Activated CD8-positive, alpha-beta memory T cell treated with anti-CD3 and anti-CD28 coated beads, Interleukin-2, amount 50 U/mL, for 48 hours (primary cell): ENCODE measurements around the gene MSTO1.
"Not testable (repeated sequence)": the region's sequence is repeated elsewhere in the genome, so short reads cannot be mapped to it uniquely, and the experiment has no call there.

Experiments used
- DNase-seq: peaks from one replicate; pipeline ENCODE4 v3.0.0-alpha.2; 2020

MSTO1 gene

DNA sequence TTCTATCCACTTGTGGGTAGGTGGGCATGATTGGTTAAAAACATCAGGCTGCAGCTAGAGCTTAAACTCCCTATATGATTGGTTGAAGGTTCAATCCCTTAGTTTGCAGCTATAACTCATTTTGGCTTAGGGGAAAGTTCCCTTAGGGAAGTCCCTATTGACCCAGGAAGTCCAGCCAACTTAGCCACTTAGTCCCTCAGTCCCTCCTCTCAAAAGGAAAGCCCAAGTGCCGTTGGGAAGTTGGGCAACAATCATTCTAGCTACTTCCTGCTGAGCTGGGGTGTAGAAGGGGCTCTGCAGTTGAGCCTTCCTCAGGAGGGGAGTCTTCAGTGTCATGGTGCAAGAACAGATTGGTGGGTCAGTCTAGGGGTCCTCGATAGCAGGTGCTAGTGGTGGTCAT, 12.2 kb downstream of the MSTO1 start:
- DNase-seq = no peak

DNA sequence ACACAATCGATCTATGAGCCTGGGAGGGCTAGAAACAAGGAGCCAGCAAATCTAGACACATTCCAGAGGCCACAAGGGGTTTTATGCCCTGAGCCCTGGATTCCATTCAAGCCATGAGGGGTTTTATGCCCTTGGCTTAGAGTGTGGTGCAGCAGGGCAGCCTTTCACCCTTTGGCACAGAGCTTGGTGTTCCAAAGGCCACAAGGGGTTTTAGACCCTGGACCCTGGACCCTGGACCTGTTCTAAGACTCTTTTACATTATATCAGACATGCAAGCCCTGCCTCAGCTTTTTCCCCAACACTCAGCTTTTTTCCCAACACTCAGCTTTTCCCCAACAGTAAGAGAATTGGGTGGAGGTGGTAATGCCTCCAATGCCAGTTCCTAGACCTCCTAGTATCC, 13.3 kb downstream of the MSTO1 start:
- DNase-seq = no peak

GRCh38 chr1:155626428-155626827, 16.4 kb downstream of the MSTO1 start:
- DNase-seq = not testable (repeated sequence)

DNA sequence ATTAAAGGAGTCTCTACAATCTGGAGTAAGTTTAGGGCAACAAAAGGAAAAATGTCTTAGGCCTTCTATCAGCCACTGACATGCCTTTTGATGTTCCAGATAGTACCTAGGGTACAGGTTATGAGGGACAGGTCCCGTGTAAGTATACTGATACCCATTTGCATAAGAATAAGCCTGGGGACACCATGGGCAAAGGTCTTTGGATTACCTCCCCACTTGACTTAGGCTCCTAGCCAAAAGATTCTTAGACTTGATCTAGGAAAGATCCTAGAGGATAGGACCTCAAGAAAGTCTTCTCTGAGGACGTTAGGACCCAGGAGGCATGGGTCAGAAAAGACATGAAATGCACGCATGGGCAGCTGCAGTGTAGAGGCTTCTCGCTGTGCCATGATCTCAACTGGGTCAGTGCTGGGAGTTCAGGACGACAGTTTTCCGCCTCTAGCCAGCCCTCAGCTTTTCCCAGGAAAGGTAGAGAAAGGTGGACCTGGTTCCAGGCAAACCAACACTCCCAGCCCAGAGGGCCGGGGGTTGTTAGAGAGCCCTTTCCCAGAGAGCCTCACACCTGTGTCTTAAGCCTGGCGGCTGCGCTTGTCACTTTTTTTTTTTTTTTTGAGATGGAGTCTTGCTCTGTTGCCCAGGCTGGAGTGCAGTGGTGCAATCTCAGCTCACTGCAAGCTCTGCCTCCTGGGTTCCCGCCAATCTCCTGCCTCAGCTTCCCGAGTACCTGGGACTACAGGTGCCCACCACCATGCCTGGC, 26.6 kb downstream of the MSTO1 start:
- no peak for DNase-seq

DNA sequence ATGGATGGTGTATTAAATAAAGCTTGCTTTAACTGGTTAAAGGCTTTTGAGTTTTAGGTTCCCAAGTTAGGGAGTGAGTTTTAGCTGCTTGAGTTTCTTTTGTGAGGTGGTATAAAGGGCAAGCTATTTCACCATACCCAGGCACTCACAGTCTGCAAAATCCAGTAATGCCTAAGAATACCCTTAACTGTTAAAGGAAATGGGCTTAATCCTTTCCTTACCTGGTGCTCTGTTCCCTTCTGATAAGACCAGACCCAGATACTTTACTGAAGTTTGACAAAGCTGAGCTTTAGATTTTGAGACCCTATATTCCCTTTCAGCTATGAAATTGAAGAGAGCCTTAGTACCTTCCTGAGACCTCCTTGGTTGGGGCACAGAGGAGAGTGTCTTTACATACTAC, 30.3 kb downstream of the MSTO1 start:
- DNase-seq = no peak

DNA sequence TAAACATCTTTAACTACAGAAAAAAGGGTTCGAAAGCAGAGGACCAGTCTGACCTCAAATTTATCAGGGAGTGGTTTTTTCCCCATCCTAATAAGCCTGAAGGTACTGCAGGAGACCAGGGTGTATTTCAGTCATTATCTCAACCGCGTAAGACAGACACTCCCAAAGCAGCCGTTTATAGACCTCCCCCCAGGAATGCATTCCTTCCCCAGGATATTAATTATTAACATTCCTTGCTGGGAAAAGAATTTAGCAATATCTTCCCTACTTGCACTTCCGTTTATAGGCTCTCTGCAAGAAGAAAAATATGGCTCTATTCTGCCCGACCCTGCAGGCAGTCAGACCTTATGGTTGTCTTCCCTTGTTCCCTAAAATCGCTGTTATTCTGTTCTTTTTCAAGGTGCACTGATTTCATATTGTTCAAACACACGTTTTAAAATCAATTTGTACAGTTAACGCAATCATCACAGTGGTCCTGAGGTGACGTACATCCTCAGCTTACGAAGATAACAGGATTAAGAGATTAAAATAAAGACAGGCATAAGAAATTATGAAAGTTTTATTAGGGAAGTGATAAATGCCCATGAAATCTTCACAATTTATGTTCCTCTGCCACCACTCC, 32.7 kb downstream of the MSTO1 start:
- DNase-seq = not testable (repeated sequence)

GRCh38 chr1:155643230-155643629, 33.2 kb downstream of the MSTO1 start:
- DNase-seq = no peak

DNA sequence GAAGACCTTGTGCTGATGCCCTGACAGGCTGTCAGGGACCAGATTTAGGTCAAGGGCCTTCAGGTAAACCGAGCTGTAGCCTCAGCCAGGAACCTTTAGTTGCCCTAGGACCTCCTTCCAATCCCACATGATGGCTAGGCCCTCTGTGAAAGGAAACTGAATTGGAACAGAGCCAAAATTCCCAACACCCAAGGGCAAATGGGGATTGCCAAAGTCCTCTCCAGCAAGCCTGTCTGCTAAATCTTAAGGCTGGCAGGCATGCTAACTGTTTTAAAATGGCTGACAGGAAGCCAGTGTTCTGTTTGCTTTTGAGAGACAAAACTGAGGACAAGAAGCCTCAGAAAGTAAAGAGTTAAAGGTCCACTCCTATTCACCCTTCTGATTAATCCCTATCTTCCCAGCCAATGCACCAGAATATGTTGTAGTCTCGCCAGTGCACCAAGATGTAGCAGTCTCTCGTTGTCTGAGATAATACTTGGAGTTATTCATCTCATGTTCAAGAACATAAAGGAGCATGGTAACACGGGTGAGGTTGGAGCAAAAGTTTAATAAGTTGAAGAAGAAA, 35.1 kb downstream of the MSTO1 start:
- no peak for DNase-seq

GRCh38 chr1:155645648-155646047, 35.6 kb downstream of the MSTO1 start:
- no peak for DNase-seq

GRCh38 chr1:155646307-155646706, 36.3 kb downstream of the MSTO1 start:
- DNase-seq = no peak

DNA sequence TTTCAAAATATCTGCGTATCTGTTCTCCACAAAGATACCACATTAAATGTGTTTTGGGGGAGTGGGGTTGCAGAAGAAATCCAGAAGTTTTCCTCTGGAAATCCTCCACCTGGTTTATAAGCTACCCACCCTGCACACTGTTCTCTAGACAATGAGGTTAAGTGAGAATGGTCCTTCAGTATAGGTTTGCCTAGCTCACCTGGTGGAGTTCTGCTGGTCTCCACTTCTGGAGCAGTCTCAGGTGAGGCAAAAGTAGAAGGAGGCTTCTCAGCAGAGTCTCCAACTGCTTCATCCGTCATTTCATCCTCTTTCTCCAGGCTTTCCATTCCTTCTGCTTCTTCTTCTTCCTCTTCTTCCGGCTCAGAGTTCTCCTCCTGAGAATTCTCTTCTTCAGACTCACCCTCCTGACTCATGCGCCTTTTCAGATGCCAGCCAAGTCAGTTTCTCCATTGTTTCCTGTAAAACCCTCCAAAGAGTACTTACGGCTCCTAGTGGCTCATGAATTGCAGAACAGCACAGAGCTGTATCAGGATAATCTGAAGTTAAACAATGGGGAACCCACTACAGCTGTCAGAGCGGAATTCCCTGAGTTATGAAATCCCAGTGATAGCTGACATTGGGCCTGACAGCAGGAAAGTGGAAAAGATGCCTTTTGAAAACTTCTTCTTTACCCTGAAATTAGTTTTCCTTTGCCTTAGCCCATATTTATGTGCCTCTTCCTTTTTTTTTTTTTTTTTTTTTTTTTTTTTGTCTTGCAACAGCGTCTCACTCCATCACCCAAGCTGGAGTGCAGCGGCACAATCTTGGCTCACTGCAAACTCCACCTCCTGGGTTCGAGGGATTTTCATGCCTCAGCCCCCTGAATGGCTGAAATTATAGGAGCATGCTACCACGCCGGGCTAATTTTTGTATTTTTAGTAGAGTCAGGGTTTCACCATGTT, 38.5 kb downstream of the MSTO1 start:
- DNase-seq = no peak

DNA sequence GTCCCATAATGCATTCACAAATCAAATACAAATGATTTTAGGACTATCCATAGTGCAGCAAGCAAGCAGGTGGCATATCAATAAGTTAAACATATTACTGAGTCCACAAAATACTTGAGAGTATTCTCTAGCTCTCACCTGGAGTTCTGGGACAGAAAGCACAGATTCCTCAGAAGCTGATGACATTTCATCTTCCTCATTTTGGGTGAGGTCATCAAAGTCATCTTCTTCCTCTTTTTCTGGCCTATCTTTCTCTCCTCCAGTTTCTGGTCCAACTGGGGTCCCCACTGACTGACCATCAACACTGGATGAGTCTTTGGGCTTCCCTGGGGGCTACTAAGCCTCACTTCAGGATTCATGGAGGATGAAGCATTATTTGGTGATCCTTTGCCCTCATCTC, 39.7 kb downstream of the MSTO1 start:
- no peak for DNase-seq

GRCh38 chr1:155650231-155650757, 40.3 kb downstream of the MSTO1 start:
- no peak for DNase-seq

GRCh38 chr1:155651861-155652661, 42.0 kb downstream of the MSTO1 start:
- no peak for DNase-seq

- DNase-seq = no peak
These were observed 42.9 kb downstream of the MSTO1 start for GRCh38 chr1:155652951-155653350.

DNA sequence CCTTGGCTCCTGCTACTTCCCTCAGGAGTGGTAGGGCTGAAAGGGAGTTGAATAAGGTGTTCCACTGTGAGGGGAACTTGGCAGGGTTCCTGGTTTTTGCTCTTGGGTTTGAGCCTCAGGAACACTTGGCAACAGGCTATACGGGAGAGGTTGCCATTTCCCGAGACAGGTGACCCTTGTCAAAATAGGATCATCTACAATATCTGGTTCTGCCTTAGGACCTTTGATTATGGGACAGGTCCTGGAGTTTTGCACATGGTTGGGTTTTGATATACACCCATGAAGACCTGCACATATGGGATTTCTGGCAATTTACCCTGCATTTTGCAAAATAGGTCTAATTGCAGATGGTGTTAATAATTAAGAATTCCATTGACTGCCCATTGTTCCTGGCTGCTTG, 47.4 kb downstream of the MSTO1 start:
- DNase-seq = no peak

- not testable (repeated sequence) for DNase-seq
These were observed 51.2 kb downstream of the MSTO1 start for GRCh38 chr1:155661239-155661638.
